Omental fat pad (tissue), 4 donors: ENCODE measurements around the gene NR2F1-AS1. TPM values are rescaled to one million over a fixed set of nuclear protein-coding genes. Genes with fewer than 3 reads are reported as not detected.

Experiments
- ATAC-seq: fragments of 150-250 bp; one replicate; pipeline ENCODE4 v1.9.1; 2016; ENCODE audit warnings: mild to moderate bottlenecking, moderate library complexity; ENCODE audit not compliant: low FRiP score
- DNase-seq: peaks from one replicate; pipeline ENCODE4 v3.0.0-alpha.2; 2019; ENCODE audit warnings: low spot score
- CTCF ChIP-seq, 3 donors: fragments of 450-650 bp; IDR thresholded peaks; one replicate each; pipeline ENCODE4 v1.5.1; 2016 to 2017; ENCODE audit warnings: antibody characterized with exemption in 3 of 3, mild to moderate bottlenecking in 3 of 3, moderate library complexity in 2 of 3
- total RNA-seq, 4 donors: library from RNA; depleted of rRNA; stranded (reverse); fragments of >200 nt; gene quantifications; one replicate each; pipeline ENCODE4 v1.1.0, GENCODE V29; 2016

NR2F1-AS1 gene
- total RNA-seq, 4 donors from 2014 or later = 17.3 to 31.0 (median 22.9) TPM

- no peak for ATAC-seq
- TF ChIP-seq CTCF (IDR thresholded peaks at IDR 0.05) = no peak
- no peak for DNase-seq
Observed at GRCh38 chr5:93430673-93431199, 150.3 kb downstream of the NR2F1-AS1 start.

DNA sequence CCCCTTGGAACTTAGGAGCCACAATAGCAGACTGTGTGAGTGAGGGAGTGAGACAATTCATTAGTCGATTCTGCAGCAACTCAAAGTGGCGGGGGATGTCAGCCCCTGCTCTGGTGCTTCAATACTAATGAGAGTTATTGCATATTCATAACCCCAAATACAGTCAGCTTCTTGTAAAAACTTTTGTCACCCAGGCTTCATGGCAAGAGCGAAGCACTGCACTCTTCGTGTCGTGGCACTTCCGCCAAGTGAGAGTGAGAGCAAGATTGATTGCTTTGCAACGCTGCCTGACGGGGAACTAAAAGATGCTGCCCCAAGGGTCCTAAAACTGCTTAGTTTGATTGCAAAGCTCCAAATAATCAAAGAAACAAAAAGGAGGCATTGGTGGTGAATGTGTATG is 150.9 kb downstream of the NR2F1-AS1 start:
- ATAC-seq = no peak
- no peak for DNase-seq
- no peak for TF ChIP-seq CTCF (IDR thresholded peaks at IDR 0.05)

GRCh38 chr5:93428868-93429267 is 152.2 kb downstream of the NR2F1-AS1 start:
- no peak for TF ChIP-seq CTCF (IDR thresholded peaks at IDR 0.05)
- ATAC-seq (no peak), DNase-seq (no peak)

DNA sequence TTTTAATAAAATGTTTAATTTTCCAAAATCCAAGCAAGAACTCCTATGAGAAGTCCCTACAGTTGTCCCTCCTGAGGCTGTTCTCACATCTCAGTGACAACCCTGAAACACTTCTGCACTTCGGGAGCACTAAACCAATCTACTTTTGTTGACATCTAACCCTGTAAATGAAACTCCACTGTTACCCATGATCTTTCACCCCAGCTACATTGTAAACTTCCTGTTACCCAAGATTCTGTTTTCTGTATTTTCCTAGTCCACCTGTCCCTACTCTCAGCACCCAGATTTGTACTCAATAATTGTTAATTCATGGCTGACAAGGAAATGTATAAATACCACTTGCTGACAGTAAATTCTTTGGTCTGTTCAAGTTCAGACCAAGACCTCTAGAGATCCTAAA is 153.7 kb downstream of the NR2F1-AS1 start:
- TF ChIP-seq CTCF (IDR thresholded peaks at IDR 0.05) = no peak

DNA sequence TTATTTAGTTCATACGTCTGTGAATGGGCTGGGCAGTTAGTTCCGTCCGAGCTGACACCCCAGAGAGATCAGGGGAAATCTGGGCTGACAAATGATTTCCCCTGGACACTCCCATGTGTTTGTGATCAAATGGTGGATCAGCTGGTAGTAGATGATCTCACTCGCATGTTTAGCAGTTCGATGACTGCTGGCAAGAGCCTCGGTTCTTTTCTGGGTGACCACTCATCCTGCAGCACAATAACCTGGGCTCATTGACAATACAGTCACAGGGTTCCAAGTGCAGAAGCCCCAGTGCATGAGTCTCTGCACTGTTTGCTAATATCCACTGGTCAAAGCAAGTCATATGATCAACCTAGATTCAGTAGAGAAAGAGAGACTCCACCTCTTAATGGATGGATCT is 155.9 kb downstream of the NR2F1-AS1 start:
- ATAC-seq (no peak), DNase-seq (no peak)
- no peak for TF ChIP-seq CTCF (IDR thresholded peaks at IDR 0.05)

More for the DNA sequence above, 153.7 kb downstream of the NR2F1-AS1 start:
- ATAC-seq (no peak), DNase-seq (no peak)

DNA sequence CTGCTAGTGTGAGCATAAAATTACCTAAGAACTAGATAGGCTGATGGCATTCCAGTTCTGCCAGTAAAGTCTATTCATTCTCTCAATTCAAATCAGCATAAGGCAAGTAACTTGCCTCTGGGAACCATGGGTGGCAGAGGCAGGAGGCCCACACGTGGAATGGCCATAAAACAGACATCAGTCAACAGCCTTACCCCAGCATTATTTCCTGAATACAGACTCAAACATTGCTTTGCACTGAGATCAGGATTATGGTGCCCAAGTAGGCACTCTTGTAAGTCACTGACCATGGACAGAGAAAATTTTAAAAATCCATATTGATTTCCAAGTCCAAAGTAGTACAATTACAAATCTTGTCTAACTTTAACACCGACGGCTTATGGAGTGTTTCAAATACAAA is 157.7 kb downstream of the NR2F1-AS1 start:
- DNase-seq (no peak), ATAC-seq (no peak)
- no peak for TF ChIP-seq CTCF (IDR thresholded peaks at IDR 0.05)

DNA sequence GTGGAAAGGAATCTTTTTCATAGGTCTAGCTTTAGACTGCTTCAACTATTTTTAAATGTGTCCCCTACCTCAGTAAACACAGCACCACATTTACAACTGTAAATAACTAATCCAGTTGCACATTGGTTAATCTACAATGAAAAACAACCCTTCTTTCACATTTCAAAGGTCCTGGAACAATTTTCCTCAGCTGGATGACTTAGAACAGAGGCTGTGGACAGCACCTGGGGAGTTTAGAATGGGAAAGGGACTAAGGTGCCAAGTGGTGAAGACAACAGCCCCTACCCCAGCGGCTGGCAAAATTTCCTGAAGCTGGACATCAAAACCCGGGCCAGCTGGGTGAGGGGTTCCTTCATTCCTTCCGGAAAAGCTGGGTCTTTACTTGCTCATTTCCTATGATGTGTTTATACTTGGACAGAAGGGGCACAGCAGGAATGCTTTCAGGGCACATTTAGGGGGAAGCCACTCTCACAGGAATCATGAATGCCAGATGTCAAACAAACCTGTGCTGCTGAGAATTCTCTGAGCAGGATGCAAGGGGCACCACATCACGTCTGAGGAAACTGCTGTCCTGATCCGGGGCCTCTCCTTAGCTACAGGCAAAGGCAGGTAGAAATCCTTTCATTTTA is 158.3 kb downstream of the NR2F1-AS1 start:
- no peak for TF ChIP-seq CTCF (IDR thresholded peaks at IDR 0.05)
- ATAC-seq (no peak), DNase-seq (no peak)
